ENCODE measurements around the gene TECPR2. TPM values are rescaled to one million over a fixed set of nuclear protein-coding genes. Genes with fewer than 3 reads are reported as not detected.

Gene TECPR2
- total and polyA plus RNA-seq, 10 of the 15 experiments (the other 5 are each of a cell fraction or from before 2014, with no cell fraction given): 0.15 to 10.0 (median 3.0) TPM

GRCh38 chr14:102464006-102464405 lies 101.3 kb downstream of the TECPR2 start (continued):
- TF ChIP-seq USF2 (IDR thresholded peaks at IDR 0.05; ENCODE audit: borderline replicate concordance, low read depth, low read length) (no peak), ZNF24 (IDR thresholded peaks at IDR 0.05) (no peak)

DNA sequence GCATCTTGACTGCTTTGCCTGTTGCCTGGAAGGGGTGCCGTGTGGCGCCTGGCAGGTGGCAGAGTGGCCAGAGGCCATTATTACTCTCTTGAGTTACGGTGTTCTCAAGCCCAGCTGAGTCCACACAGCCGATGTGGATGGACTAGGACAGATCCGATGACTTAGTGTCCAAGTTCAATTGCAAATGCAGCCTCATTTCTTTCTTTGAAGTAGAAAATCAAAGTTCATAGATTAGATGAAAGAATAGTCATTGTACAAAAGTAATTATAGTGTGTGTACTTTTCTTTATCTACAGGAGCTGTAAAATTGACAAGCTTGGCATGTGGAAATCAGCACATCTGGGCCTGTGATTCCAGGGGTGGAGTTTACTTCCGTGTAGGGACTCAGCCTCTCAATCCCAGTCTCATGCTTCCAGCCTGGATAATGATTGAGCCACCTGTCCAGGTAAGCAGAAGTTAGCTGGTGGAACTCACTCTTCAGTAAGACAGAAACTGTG lies 102.2 kb downstream of the TECPR2 start:
- Histone ChIP-seq H3K4me3 (no peak overlapping the region), H3K27ac (ENCODE audit: control insufficient read depth, insufficient read depth) (no peak overlapping the region), H4K20me1 (ENCODE audit: control insufficient read depth, insufficient read depth) (no peaks in the 10 kb centered on the region), H2AFZ (ENCODE audit: control insufficient read depth, low read depth, low read length) (no peak overlapping the region), H3K27me3 (replicated peaks in 1 of 2; ENCODE audit: control insufficient read depth in 2 of 2, insufficient read depth in 2 of 2, low read length in 1 of 2) (no peaks in the 10 kb centered on the region), H3K79me2 (ENCODE audit: control insufficient read depth, insufficient read depth, low read length) (no peaks in the 10 kb centered on the region), H3K4me2 (ENCODE audit: control insufficient read depth, insufficient read depth) (no peak overlapping the region), H3K9ac (ENCODE audit: control insufficient read depth, insufficient read depth, low read length) (no peak overlapping the region), H3K36me3 (ENCODE audit: control insufficient read depth in 2 of 2, insufficient read depth in 2 of 2, low read length in 1 of 2) (no peaks in the 10 kb centered on the region; a peak in 1 of 4 replicates), H3K9me3 (replicated peaks; ENCODE audit: control insufficient read depth, insufficient read depth, low read length) (no peaks in the 10 kb centered on the region), H3K4me1 (ENCODE audit: control insufficient read depth, insufficient read depth, low read length) (no peaks in the 10 kb centered on the region)
- FAIRE-seq (no peak), ATAC-seq (no peak), DNase-seq (ENCODE audit: low read depth, low spot score) (no peak)
- TF ChIP-seq IRF4 (IDR thresholded peaks at IDR 0.05; ENCODE audit: low read depth, low read length): no peak
- no TSS peak for BruUV-seq (replicated peaks)
- CTCF ChIA-PET: interaction anchor here (0.8 kb wide), 1 partner anchor 60 kb away, joined by 3 read pairs; no protein-coding TSS in a partner anchor
- SMC1A ChIA-PET (ENCODE audit: uncharacterized antibody, unreplicated experiment): no interaction called here
- RAD21 ChIA-PET (ENCODE audit: unreplicated experiment): no interaction called here
- POLR2A ChIA-PET: no interaction called here
- in situ Hi-C loops (cut with MboI): no loop called here
- 86% methylated on average over 6 of the region's 6 CpGs for WGBS (ENCODE audit: insufficient coverage, insufficient replicate concordance, low lambda C conversion rate, missing lambda C conversion rate)
- intact Hi-C loops (cut with micrococcal nuclease; ENCODE audit: unreplicated experiment): no loop called here

DNA sequence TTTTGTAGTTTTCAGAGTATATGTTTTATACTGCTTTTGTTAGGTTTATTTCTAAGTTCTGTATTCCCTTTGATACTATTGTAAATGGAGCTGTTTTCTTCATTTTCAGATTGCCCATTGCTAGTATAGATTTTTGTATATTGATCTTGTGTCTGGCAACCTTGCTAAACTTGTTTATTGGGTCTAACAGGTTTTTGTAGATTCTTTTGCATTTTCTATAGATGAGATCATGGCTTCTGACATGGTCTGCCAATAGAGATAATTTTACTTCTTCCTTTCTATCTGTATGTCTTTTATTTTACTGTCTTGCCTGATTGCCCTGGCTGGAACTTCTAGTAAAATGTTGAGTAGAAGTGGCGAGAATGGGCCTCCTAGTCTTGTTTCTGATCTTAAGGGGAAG lies 106.5 kb downstream of the TECPR2 start:
- intact Hi-C loops (cut with micrococcal nuclease; ENCODE audit: unreplicated experiment): no loop called here
- 50% methylated on average over 1 of the region's 1 CpG for WGBS (ENCODE audit: insufficient coverage, insufficient replicate concordance, low lambda C conversion rate, missing lambda C conversion rate)
- POLR2A ChIA-PET: no interaction called here

More for the DNA sequence above, 106.5 kb downstream of the TECPR2 start:
- no peaks in the 10 kb centered on the region for H3K79me2 ChIP-seq (ENCODE audit: control insufficient read depth, insufficient read depth, low read length)
- H3K27ac ChIP-seq (ENCODE audit: control insufficient read depth, insufficient read depth): no peak overlapping the region
- no peaks in the 10 kb centered on the region for H3K9me3 ChIP-seq (replicated peaks; ENCODE audit: control insufficient read depth, insufficient read depth, low read length)
- no peak for DNase-seq (ENCODE audit: low read depth, low spot score)
- H3K4me1 ChIP-seq (ENCODE audit: control insufficient read depth, insufficient read depth, low read length): no peaks in the 10 kb centered on the region
- H3K36me3 ChIP-seq (ENCODE audit: control insufficient read depth in 2 of 2, insufficient read depth in 2 of 2, low read length in 1 of 2): no peaks in the 10 kb centered on the region; a peak in 1 of 4 replicates
- no peak overlapping the region for H3K4me2 ChIP-seq (ENCODE audit: control insufficient read depth, insufficient read depth)
- in situ Hi-C loops (cut with MboI): no loop called here
- SMC1A ChIA-PET (ENCODE audit: uncharacterized antibody, unreplicated experiment): no interaction called here
- FAIRE-seq: no peak
- no peaks in the 10 kb centered on the region for H3K27me3 ChIP-seq (replicated peaks in 1 of 2; ENCODE audit: control insufficient read depth in 2 of 2, insufficient read depth in 2 of 2, low read length in 1 of 2)
- ATAC-seq: no peak
- no peak overlapping the region for H3K9ac ChIP-seq (ENCODE audit: control insufficient read depth, insufficient read depth, low read length)
- RAD21 ChIA-PET (ENCODE audit: unreplicated experiment): no interaction called here
- TF ChIP-seq MXI1 (IDR thresholded peaks at IDR 0.05; ENCODE audit: low read depth, low read length): no peak
- no peak for TF ChIP-seq TBL1XR1 (IDR thresholded peaks at IDR 0.05; ENCODE audit: low read depth, low read length)
- no peak overlapping the region for H2AFZ ChIP-seq (ENCODE audit: control insufficient read depth, low read depth, low read length)
- no TSS peak for BruUV-seq (replicated peaks)
- no peak overlapping the region for H3K4me3 ChIP-seq
- CTCF ChIA-PET: no interaction called here
- no peaks in the 10 kb centered on the region for H4K20me1 ChIP-seq (ENCODE audit: control insufficient read depth, insufficient read depth)

Data from GM12878 (cell line).